Loucy (cell line): ENCODE results near the gene SGF29.
"Not testable (repeated sequence)": the region's sequence is repeated elsewhere in the genome, so short reads cannot be mapped to it uniquely, and the experiment has no call there.

Experiments used
- H2AFZ ChIP-seq: fragments of 200-600 bp; sonication (generic); 2 replicates; pipeline ENCODE4 v1.6.0; 2016; ENCODE audit warnings: antibody characterized with exemption, mild to moderate bottlenecking, low read length, moderate library complexity
- H3F3A ChIP-seq: fragments of 200-600 bp; 2 replicates; pipeline ENCODE4 v1.6.0; 2016; ENCODE audit warnings: antibody characterized with exemption, low read depth, mild to moderate bottlenecking
- H3K27me3 ChIP-seq: fragments of 200-600 bp; sonication (generic); 2 replicates; pipeline ENCODE4 v1.6.1; 2014; ENCODE audit warnings: low read length, mild to moderate bottlenecking; ENCODE audit not compliant: insufficient read depth, poor library complexity, severe bottlenecking
- H3K36me3 ChIP-seq: fragments of 200-600 bp; sonication (generic); 2 replicates; pipeline ENCODE4 v1.6.1; 2016; ENCODE audit warnings: low read length; ENCODE audit not compliant: insufficient read depth
- H3K4me1 ChIP-seq: fragments of 200-600 bp; sonication (generic); 2 replicates; pipeline ENCODE4 v1.5.1; 2014; ENCODE audit warnings: low read length, mild to moderate bottlenecking; ENCODE audit not compliant: insufficient read depth, poor library complexity, severe bottlenecking
- H3K4me2 ChIP-seq: fragments of 200-600 bp; sonication (generic); 2 replicates; pipeline ENCODE4 v1.6.0; 2014; ENCODE audit warnings: antibody characterized with exemption, low read length, low read depth, mild to moderate bottlenecking; ENCODE audit not compliant: poor library complexity, severe bottlenecking
- H3K4me3 ChIP-seq: fragments of 200-600 bp; sonication (generic); 2 replicates; pipeline ENCODE4 v1.5.1; 2014; ENCODE audit warnings: low read length, mild to moderate bottlenecking, mixed read lengths; ENCODE audit not compliant: poor library complexity, severe bottlenecking
- H3K79me2 ChIP-seq: fragments of 200-600 bp; sonication (generic); 2 replicates; pipeline ENCODE4 v1.6.1; 2014; ENCODE audit warnings: low read length; ENCODE audit not compliant: insufficient read depth
- H3K9ac ChIP-seq: fragments of 200-600 bp; sonication (generic); 2 replicates; pipeline ENCODE4 v1.6.0; 2014; ENCODE audit warnings: mild to moderate bottlenecking, low read depth, low read length, moderate library complexity; ENCODE audit not compliant: poor library complexity, severe bottlenecking
- H3K9me2 ChIP-seq: fragments of 200-600 bp; sonication (generic); replicated peaks from 2 replicates; pipeline ENCODE4 v1.6.1; 2016; ENCODE audit warnings: low read depth, low read length, mixed read lengths
- H3K9me3 ChIP-seq: fragments of 200-600 bp; sonication (generic); 2 replicates; pipeline ENCODE4 v1.6.1; 2014; ENCODE audit warnings: mild to moderate bottlenecking, antibody characterized with exemption, low read length, low read depth; ENCODE audit not compliant: insufficient read depth
- H4K20me1 ChIP-seq: fragments of 200-600 bp; sonication (generic); 2 replicates; pipeline ENCODE4 v1.6.0; 2014; ENCODE audit warnings: antibody characterized with exemption, low read length, mild to moderate bottlenecking; ENCODE audit not compliant: insufficient read depth, poor library complexity, severe bottlenecking
- EZH2phosphoT487 ChIP-seq: fragments of 200-600 bp; IDR thresholded peaks from 2 replicates; pipeline ENCODE4 v1.6.1; 2018; ENCODE audit warnings: antibody characterized with exemption, mild to moderate bottlenecking, moderate library complexity, borderline replicate concordance
- TF ChIP-seq, protein P1 (sequence below): fragments of 200-600 bp; sonication (generic); conservative IDR thresholded peaks from 2 replicates; pipeline ENCODE4 v1.5.1; 2014; ENCODE audit warnings: mild to moderate bottlenecking, antibody characterized with exemption, low read length

The SGF29 gene

DNA sequence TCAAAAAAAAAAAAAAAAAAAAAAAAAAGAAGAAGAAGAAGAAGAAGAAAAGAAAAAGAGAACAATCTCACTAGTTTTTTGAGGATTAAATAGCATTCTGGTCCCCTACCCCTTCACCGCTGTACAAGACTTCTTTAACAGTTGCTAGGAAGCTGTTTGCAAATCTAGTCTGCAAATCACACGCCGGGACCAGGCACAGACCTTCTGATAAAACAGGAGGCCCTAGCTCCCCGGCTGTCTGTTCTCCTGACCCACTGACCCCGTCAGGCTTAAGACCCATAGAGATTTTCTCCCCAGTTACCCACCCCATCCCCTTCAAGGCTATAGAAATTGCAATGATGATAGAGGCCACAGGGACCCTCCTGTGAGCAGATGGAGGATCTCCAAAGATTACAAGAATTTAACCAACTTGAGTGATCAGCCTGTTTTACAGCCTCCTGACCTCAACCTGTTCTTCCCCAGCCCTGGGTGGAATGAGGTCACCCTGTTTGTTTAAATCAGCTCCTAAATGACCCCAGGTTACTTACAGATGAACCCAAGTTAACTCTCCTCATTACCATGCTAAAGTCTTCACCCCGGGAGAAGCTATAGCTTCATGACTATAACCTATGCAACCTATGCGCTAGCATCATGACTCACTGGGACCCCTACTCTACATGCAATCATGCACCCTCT is 67.9 kb downstream of the SGF29 start:
- peaks cover 8% of the 10 kb centered on the region for H4K20me1 ChIP-seq
- H3K79me2 ChIP-seq, result peaks cover 36% of the 10 kb centered on the region
- H3K4me2 ChIP-seq, result peak overlapping the region; percentile 78
- H3K36me3 ChIP-seq, result no peaks in the 10 kb centered on the region
- peak overlapping the region; percentile 92 for H3K9ac ChIP-seq
- no peak for TF ChIP-seq EZH2phosphoT487
- TF ChIP-seq, protein P1, sequence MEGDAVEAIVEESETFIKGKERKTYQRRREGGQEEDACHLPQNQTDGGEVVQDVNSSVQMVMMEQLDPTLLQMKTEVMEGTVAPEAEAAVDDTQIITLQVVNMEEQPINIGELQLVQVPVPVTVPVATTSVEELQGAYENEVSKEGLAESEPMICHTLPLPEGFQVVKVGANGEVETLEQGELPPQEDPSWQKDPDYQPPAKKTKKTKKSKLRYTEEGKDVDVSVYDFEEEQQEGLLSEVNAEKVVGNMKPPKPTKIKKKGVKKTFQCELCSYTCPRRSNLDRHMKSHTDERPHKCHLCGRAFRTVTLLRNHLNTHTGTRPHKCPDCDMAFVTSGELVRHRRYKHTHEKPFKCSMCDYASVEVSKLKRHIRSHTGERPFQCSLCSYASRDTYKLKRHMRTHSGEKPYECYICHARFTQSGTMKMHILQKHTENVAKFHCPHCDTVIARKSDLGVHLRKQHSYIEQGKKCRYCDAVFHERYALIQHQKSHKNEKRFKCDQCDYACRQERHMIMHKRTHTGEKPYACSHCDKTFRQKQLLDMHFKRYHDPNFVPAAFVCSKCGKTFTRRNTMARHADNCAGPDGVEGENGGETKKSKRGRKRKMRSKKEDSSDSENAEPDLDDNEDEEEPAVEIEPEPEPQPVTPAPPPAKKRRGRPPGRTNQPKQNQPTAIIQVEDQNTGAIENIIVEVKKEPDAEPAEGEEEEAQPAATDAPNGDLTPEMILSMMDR, result no peak
- H3K4me1 ChIP-seq, result peaks cover 20% of the 10 kb centered on the region
- no peak overlapping the region for H2AFZ ChIP-seq
- no peaks in the 10 kb centered on the region for H3K27me3 ChIP-seq
- H3K4me3 ChIP-seq, result peak overlapping the region; percentile 83
- H3K9me3 ChIP-seq, result no peaks in the 10 kb centered on the region
- H3F3A ChIP-seq, result no peaks in the 10 kb centered on the region
- H3K9me2 ChIP-seq, result no peaks in the 10 kb centered on the region

DNA sequence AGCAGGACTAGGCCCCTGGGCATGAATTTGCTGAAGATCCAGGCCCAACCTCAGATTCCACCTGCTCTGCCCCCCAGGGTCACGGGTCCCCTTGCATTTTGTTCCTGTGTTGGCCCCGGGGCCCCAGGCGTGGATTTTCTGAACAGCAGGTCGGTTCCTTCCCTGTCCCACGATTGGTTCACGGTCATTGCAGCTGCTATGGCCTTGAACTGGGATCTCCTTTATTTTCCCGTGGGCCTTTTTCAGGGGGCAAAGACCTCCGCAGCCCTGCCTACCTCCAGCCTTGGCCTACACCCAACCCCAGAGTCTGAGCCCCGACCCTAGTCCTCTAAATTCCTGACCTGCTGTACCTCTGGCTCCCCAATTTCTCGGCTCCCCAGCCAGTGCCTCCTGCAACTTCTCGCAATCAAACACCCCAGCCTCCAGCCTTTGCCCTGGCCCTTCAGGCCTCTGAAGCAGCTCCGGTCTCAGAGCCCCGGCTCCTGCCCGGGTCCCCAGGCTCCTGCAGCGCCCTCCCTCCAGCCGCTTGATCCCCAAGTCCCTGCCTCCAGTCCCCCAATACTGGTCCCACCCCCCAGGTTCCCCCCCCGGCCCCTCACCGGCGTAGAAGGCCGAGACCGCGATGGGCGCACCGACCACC is 68.9 kb downstream of the SGF29 start:
- not testable (repeated sequence) for H3K27me3 ChIP-seq, H3K9me2 ChIP-seq, H3F3A ChIP-seq, H3K9me3 ChIP-seq, H4K20me1 ChIP-seq, H3K36me3 ChIP-seq
- peak overlapping the region; percentile 83 for H3K4me3 ChIP-seq
- H3K4me2 ChIP-seq, result peak overlapping the region; percentile 78
- peaks cover 20% of the 10 kb centered on the region for H3K4me1 ChIP-seq
- peaks cover 36% of the 10 kb centered on the region for H3K79me2 ChIP-seq
- peak overlapping the region; percentile 92 for H2AFZ ChIP-seq
- H3K9ac ChIP-seq, result peak overlapping the region; percentile 92

DNA sequence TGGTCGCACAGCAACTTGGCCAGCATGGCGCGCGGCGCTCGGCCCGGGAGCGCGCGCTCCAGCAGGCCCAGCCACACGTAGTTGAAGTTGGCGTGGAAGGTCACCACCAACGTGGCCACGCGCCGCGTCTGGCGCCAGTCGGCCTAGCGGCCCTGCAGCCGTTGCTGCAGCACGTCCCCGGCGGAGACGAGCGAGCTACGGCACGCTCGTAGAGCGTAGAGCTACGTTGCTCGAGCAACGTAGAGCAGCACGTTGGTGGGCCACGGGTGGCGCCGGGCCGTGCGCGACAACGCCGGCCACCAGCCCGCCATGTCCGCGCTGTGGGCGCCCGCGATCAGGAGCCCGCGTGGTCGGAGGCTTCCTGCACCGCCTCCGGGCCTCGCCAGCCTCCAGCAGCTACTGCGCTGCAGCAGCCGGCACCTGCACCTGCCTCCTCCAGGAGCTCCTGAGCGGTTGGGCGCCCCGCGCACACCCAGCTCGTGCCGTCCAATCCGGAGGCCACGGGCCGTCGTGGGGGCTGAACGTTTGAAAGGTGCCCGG is 69.5 kb downstream of the SGF29 start:
- no peaks in the 10 kb centered on the region for H3K27me3 ChIP-seq

DNA sequence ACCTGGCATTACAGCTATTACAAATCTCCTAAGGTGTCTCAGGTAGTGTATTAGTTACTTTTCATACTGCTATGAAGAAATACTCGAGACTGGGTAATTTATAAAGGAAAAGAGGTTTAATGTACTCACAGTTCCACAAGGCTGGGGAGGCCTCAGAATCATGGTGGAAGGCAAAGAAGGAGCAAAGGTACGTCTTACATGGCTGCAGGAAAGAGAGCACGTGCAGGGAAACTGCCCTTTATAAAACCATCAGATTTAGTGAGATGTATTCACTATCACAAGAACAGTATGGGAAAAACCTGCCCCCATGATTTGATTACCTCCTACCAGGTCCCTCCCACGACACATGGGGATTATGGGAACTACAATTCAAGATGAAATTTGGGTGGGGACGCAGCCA is 77.2 kb downstream of the SGF29 start:
- H3K36me3 ChIP-seq, H3K4me3 ChIP-seq, H3K27me3 ChIP-seq, H2AFZ ChIP-seq, H3K4me2 ChIP-seq, H3K4me1 ChIP-seq, H3F3A ChIP-seq, H4K20me1 ChIP-seq, H3K9ac ChIP-seq, H3K79me2 ChIP-seq, H3K9me2 ChIP-seq, H3K9me3 ChIP-seq: not testable (repeated sequence)

More for the DNA sequence above, 69.5 kb downstream of the SGF29 start:
- peak overlapping the region; percentile 78 for H3K4me2 ChIP-seq
- H3K4me3 ChIP-seq, result peak overlapping the region; percentile 83
- peak overlapping the region; percentile 92 for H3K9ac ChIP-seq
- TF ChIP-seq, protein P1, result no peak
- no peak for TF ChIP-seq EZH2phosphoT487
- H4K20me1 ChIP-seq, result peaks cover 8% of the 10 kb centered on the region
- no peaks in the 10 kb centered on the region for H3K36me3 ChIP-seq
- peaks cover 36% of the 10 kb centered on the region for H3K79me2 ChIP-seq
- no peaks in the 10 kb centered on the region for H3K9me3 ChIP-seq
- H2AFZ ChIP-seq, result peak overlapping the region; percentile 92
- peaks cover 20% of the 10 kb centered on the region for H3K4me1 ChIP-seq
- H3F3A ChIP-seq, result no peaks in the 10 kb centered on the region
- no peaks in the 10 kb centered on the region for H3K9me2 ChIP-seq

DNA sequence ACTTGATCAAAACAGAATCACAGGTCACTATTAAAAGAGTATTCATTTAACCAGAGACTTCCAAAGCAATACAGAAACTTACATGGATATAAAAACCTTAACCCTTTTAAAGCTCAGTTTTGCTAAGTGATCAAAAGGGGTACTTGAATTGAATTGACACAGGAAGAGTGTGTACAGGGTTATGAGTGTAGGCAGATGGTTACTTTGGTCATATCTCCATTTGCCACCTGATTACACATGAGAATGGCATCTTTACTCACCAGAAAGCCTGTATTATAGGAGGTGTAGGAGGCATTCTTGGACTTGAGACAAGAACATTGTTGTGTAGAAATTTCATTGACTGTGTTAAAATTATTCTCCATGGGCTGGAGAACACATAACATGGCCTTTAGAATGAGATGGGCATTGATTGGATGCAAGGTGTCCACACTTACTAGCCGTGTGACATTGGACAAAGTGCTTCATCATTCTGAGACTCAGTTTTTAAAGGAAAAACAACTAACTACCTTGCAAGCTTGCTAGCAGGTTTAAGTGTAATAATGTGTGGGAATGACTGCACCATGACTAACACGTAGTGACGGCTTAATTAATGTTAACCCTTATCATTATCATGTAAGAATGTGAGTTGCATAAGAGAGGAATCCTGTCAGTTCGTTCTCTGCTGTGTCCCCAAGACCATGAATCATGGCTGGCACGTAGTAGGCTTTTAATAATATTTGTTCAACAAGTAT is 82.5 kb downstream of the SGF29 start:
- H3K9me2 ChIP-seq, H2AFZ ChIP-seq, H3K79me2 ChIP-seq, H3K9ac ChIP-seq, H3K4me3 ChIP-seq, H3K27me3 ChIP-seq, H3K4me1 ChIP-seq, H4K20me1 ChIP-seq, H3K9me3 ChIP-seq, H3F3A ChIP-seq, H3K4me2 ChIP-seq, H3K36me3 ChIP-seq: not testable (repeated sequence)
